22Rv1 (cell line): ENCODE data around the gene SRSF4.

Experiments used
- H3K27ac ChIP-seq: fragments of 450-650 bp; 2 replicates; pipeline ENCODE4 v1.5.1; 2017
- CTCF ChIP-seq: fragments of 450-650 bp; IDR thresholded peaks from 2 replicates; pipeline ENCODE4 v1.5.1; 2017; ENCODE audit warnings: mild to moderate bottlenecking
- ZFX ChIP-seq: fragments of 450-650 bp; IDR thresholded peaks from 2 replicates; pipeline ENCODE4 v1.6.1; 2017; ENCODE audit warnings: antibody characterized with exemption, borderline replicate concordance

Gene SRSF4

GRCh38 chr1:29176576-29176975 lies 5.1 kb downstream of the SRSF4 start:
- no peak overlapping the region for H3K27ac ChIP-seq
- TF ChIP-seq CTCF (no peak), ZFX (no peak)

GRCh38 chr1:29172415-29172939 lies 9.2 kb downstream of the SRSF4 start:
- no peak overlapping the region for H3K27ac ChIP-seq
- no peak for TF ChIP-seq CTCF
- no peak for TF ChIP-seq ZFX

GRCh38 chr1:29171521-29171920 lies 10.2 kb downstream of the SRSF4 start:
- TF ChIP-seq CTCF (no peak), ZFX (no peak)
- H3K27ac ChIP-seq = no peak overlapping the region

- H3K27ac ChIP-seq = no peak overlapping the region
- TF ChIP-seq ZFX (no peak), CTCF (no peak)
Measured at GRCh38 chr1:29171089-29171488, 10.6 kb downstream of the SRSF4 start.

GRCh38 chr1:29169976-29170375 lies 11.7 kb downstream of the SRSF4 start:
- H3K27ac ChIP-seq = no peak overlapping the region
- TF ChIP-seq ZFX = no peak

- no peak overlapping the region for H3K27ac ChIP-seq
- TF ChIP-seq ZFX (no peak), CTCF (no peak)
Measured at GRCh38 chr1:29167904-29168303, 13.8 kb downstream of the SRSF4 start.

GRCh38 chr1:29166291-29166878 lies 15.3 kb downstream of the SRSF4 start:
- no peak for TF ChIP-seq ZFX
- no peak for TF ChIP-seq CTCF
- H3K27ac ChIP-seq = no peak overlapping the region

GRCh38 chr1:29164588-29164987 lies 17.1 kb downstream of the SRSF4 start:
- TF ChIP-seq CTCF = no peak
- TF ChIP-seq ZFX = no peak
- no peak overlapping the region for H3K27ac ChIP-seq
